ENCODE results near the gene CTNNBL1. TPM values are rescaled to one million over a fixed set of nuclear protein-coding genes. Genes with fewer than 3 reads are reported as not detected.

CTNNBL1 gene
- total and polyA plus RNA-seq, 7 donors: 26.7 to 44.0 (median 37.9) TPM

- no peak for DNase-seq
- 86 to 88% (median 88%) methylated on average over 8 of the region's 8 CpGs for WGBS, 3 donors
- Histone ChIP-seq H3K27me3 (ENCODE audit: insufficient read depth in 3 of 3, low read length in 2 of 3) (no peaks in the 10 kb centered on the region), H3K9me3 (no peaks in the 10 kb centered on the region), H3K27ac (no peak overlapping the region), H3K36me3 (ENCODE audit: insufficient read depth in 1 of 2, low read depth in 1 of 2) (peaks cover 0 to 7% of the 10 kb centered on the region in 2 donors), H3K4me3 (no peak overlapping the region), H3K4me1 (peaks cover 41% of the 10 kb centered on the region)
- no peak for ATAC-seq
- intact Hi-C loops (cut with DNase I): loop anchor here in 1 of 2 donors (5.0 kb wide), 1 partner anchor 210 kb away; no protein-coding TSS in a partner anchor
- TF ChIP-seq CTCF (IDR thresholded peaks at IDR 0.05): no peak
Measured at GRCh38 chr20:37777012-37777950, 83.5 kb downstream of the CTNNBL1 start.

- Histone ChIP-seq H3K27me3 (ENCODE audit: insufficient read depth in 3 of 3, low read length in 2 of 3) (no peaks in the 10 kb centered on the region), H3K36me3 (ENCODE audit: insufficient read depth in 1 of 2, low read depth in 1 of 2) (peaks cover 0 to 7% of the 10 kb centered on the region in 2 donors), H3K4me1 (peaks cover 44% of the 10 kb centered on the region), H3K27ac (peak overlapping the region; percentile 17), H3K4me3 (no peak overlapping the region), H3K9me3 (no peaks in the 10 kb centered on the region)
- DNase-seq (no peak), ATAC-seq (no peak)
- intact Hi-C loops (cut with DNase I): loop anchor here in 1 of 2 donors (5.0 kb wide), 1 partner anchor 209 kb away; no protein-coding TSS in a partner anchor
- no peak for TF ChIP-seq CTCF (IDR thresholded peaks at IDR 0.05)
Measured at GRCh38 chr20:37777988-37778659, 84.3 kb downstream of the CTNNBL1 start.

- ATAC-seq: peak; percentile 96 to 99 (median 98)
- peak overlapping the region; percentile 66 for H3K27ac ChIP-seq
- WGBS, 3 donors: 63 to 73% (median 73%) methylated on average over 1 of the region's 1 CpG
- H3K27me3 ChIP-seq (ENCODE audit: insufficient read depth in 3 of 3, low read length in 2 of 3): no peaks in the 10 kb centered on the region
- intact Hi-C loops (cut with DNase I): no loop called here
- peaks cover 32% of the 10 kb centered on the region for H3K4me1 ChIP-seq
- peaks cover 0 to 7% of the 10 kb centered on the region in 2 donors for H3K36me3 ChIP-seq (ENCODE audit: insufficient read depth in 1 of 2, low read depth in 1 of 2)
- TF ChIP-seq CTCF (IDR thresholded peaks at IDR 0.05): peak; percentile 10
- H3K9me3 ChIP-seq: peaks cover 4% of the 10 kb centered on the region
- H3K4me3 ChIP-seq: no peak overlapping the region
- DNase-seq: no peak
Measured at GRCh38 chr20:37781626-37782025, 87.8 kb downstream of the CTNNBL1 start.

GRCh38 chr20:37786043-37786442 is 92.2 kb downstream of the CTNNBL1 start:
- no peak overlapping the region for H3K4me3 ChIP-seq
- H3K9me3 ChIP-seq: peaks cover 4% of the 10 kb centered on the region
- DNase-seq: no peak
- TF ChIP-seq CTCF (IDR thresholded peaks at IDR 0.05): no peak
- no peaks in the 10 kb centered on the region for H3K27me3 ChIP-seq (ENCODE audit: insufficient read depth in 3 of 3, low read length in 2 of 3)
- H3K36me3 ChIP-seq (ENCODE audit: insufficient read depth in 1 of 2, low read depth in 1 of 2): peaks cover 0 to 8% of the 10 kb centered on the region in 2 donors
- intact Hi-C loops (cut with DNase I): no loop called here
- peak in 1 of 4 donors; percentile 17 for ATAC-seq
- peaks cover 18% of the 10 kb centered on the region for H3K4me1 ChIP-seq
- 21 to 90% (median 38%) methylated on average over 1 of the region's 1 CpG for WGBS, 3 donors
- no peak overlapping the region for H3K27ac ChIP-seq
